Tibial nerve (tissue), 4 donors: ENCODE results near the gene DACH2.

Source experiments
- CTCF ChIP-seq, 5 experiments: fragments of 200-600 bp in 3 of 5; fragments of 450-650 bp in 2 of 5; sonication (generic) in 3 of 5; IDR thresholded peaks; one replicate each; pipeline ENCODE4 v1.5.1; 2016 to 2019; ENCODE audit warnings: antibody characterized with exemption in 5 of 5, mild to moderate bottlenecking in 3 of 5, moderate library complexity in 2 of 5
- EP300 ChIP-seq, 2 donors: sonication (generic); formaldehyde crosslinking; IDR thresholded peaks; one replicate each; pipeline ENCODE4 v1.6.1; 2017; ENCODE audit warnings: antibody characterized with exemption in 2 of 2, mild to moderate bottlenecking in 1 of 2

GRCh38 chrX:86121916-86122315 is 26.3 kb upstream of the DACH2 start:
- TF ChIP-seq CTCF (IDR thresholded peaks at IDR 0.05), result no peak
- no peak for TF ChIP-seq EP300 (IDR thresholded peaks at IDR 0.05)
